GM11168 (cell line): ENCODE results near the gene NAA38.

Experiments used
- in situ Hi-C: fragments of 300-500 bp; cut with MboI; formaldehyde crosslinking; loops from one replicate; pipeline ENCODE4 v1.12.0; 2022; ENCODE audit warnings: low sequenced_read_pairs; ENCODE audit not compliant: unreplicated experiment

Gene NAA38

GRCh38 chr17:7854078-7854777 is 3.1 kb downstream of the NAA38 start:
- in situ Hi-C loops = no loop called here

DNA sequence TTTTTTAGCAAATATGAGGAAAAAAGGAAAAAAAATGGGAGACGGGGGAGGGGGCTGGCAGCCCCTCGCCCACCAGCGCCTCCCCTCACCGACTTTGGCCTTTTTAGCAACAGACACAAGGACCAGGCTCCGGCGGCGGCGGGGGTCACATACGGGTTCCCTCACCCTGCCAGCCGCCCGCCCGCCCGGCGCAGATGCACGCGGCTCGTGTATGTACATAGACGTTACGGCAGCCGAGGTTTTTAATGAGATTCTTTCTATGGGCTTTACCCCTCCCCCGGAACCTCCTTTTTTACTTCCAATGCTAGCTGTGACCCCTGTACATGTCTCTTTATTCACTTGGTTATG is 3.7 kb downstream of the NAA38 start:
- in situ Hi-C loops = no loop called here

GRCh38 chr17:7852919-7853690 is 4.3 kb downstream of the NAA38 start:
- in situ Hi-C loops = no loop called here

DNA sequence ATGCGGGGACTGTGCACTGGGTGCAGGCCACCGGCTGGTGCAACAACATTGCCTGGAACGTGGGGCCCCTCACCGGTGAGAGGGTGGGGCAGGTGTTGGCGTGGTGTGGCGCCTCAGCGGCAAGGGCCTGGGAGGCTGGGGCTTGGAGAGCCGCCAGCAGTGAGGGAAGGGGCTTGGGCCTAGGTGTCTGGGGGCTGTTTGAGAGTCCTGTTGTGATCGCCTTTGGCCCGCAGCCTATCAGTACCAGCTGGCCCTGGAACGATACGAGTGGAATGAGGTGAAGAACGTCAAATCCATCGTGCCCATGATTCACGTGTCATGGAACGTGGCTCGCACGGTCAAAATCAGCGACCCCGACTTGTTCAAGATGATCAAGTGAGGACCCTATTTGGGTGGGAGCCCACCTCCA is 5.1 kb downstream of the NAA38 start:
- in situ Hi-C loops = no loop called here

- in situ Hi-C loops = no loop called here
Measured at GRCh38 chr17:7851438-7852261, 5.7 kb downstream of the NAA38 start.

DNA sequence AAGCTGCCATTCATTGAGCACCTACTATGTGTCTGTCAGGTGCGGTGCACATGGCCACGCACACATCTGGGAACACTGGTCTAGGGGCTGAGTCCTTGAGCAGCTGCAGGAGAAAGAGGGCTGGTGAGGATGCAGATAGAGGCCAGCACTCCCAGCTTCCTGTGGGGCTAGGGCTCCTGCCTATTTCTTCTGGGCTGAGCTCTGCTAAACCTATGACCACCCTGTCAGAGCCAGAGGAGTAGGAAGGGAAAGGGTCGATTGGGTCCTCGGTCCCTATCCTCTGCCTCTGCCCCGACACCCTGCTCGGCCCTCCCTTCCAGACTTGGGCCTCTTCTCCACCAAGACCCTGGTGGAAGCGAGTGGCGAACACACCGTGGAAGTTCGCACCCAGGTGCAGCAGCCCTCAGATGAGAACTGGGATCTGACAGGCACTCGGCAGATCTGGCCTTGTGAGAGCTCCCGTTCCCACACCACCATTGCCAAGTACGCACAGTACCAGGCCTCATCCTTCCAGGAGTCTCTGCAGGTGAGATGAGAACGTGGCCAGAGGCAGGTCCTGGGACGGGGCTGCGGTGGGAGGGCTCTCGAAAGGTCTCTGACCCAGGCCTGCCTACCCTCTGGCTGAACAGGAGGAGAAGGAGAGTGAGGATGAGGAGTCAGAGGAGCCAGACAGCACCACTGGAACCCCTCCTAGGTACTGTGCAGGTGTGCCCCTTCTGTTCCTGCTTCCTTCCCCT is 6.5 kb downstream of the NAA38 start:
- in situ Hi-C loops = no loop called here

DNA sequence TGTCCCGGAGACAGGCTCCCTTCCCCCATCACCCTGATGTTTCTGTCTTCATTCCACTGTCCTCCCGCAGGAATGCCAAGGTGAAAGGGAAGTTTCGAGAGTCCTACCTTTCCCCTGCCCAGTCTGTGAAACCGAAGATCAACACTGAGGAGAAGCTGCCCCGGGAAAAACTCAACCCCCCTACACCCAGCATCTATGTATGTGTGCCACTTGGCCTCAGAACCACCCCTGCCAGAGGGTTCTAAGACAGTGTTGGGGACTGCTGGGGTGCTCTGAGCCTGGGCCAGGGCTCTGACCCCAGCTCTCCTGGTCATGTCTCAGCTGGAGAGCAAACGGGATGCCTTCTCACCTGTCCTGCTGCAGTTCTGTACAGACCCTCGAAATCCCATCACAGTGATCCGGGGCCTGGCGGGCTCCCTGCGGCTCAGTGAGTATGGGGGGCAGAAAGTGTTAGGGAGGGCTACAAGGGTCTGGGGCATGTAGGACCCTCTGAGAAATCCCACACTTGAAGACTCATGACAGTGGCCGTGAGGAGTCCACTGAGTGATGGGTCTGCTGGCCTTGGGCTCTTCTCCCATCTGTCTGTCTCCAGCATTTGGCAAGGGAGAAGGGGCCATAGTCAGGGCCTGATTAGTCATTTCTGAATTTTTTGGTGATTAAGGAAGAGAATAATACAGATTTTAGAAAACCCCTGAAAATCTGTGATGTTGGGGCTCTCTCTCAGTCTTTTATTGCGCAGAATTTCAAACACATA is 7.4 kb downstream of the NAA38 start:
- in situ Hi-C loops = no loop called here

GRCh38 chr17:7849130-7849750 is 8.1 kb downstream of the NAA38 start:
- in situ Hi-C loops = no loop called here

DNA sequence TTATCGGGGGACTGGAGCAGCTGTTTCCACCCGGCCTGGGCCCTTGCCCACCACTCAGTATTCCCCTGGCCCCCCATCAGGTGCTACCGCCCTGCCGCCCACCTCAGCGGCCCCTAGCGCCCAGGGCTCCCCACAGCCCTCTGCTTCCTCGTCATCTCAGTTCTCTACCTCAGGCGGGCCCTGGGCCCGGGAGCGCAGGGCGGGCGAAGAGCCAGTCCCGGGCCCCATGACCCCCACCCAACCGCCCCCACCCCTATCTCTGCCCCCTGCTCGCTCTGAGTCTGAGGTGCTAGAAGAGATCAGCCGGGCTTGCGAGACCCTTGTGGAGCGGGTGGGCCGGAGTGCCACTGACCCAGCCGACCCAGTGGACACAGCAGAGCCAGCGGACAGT is 8.6 kb downstream of the NAA38 start:
- in situ Hi-C loops = no loop called here

GRCh38 chr17:7848131-7848579 is 9.2 kb downstream of the NAA38 start:
- in situ Hi-C loops = no loop called here

- in situ Hi-C loops = no loop called here
Measured at GRCh38 chr17:7846765-7847661, 10.3 kb downstream of the NAA38 start.

DNA sequence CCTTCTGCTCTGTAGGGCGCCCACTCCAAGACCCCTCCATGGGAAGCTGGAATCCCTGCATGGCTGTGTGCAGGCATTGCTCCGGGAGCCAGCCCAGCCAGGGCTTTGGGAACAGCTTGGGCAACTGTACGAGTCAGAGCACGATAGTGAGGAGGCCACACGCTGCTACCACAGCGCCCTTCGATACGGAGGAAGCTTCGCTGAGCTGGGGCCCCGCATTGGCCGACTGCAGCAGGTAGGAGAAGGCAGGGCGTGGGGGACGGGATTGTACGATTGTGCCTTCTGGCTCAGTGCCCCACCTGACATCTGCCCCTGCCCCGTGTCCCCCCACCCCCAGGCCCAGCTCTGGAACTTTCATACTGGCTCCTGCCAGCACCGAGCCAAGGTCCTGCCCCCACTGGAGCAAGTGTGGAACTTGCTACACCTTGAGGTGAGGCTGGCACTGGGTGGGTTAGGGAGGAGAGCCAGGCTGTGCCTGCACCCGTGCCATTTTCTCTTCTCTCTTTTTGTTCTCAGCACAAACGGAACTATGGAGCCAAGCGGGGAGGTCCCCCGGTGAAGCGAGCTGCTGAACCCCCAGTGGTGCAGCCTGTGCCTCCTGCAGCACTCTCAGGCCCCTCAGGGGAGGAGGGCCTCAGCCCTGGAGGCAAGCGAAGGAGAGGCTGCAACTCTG is 11.2 kb downstream of the NAA38 start:
- in situ Hi-C loops = no loop called here

DNA sequence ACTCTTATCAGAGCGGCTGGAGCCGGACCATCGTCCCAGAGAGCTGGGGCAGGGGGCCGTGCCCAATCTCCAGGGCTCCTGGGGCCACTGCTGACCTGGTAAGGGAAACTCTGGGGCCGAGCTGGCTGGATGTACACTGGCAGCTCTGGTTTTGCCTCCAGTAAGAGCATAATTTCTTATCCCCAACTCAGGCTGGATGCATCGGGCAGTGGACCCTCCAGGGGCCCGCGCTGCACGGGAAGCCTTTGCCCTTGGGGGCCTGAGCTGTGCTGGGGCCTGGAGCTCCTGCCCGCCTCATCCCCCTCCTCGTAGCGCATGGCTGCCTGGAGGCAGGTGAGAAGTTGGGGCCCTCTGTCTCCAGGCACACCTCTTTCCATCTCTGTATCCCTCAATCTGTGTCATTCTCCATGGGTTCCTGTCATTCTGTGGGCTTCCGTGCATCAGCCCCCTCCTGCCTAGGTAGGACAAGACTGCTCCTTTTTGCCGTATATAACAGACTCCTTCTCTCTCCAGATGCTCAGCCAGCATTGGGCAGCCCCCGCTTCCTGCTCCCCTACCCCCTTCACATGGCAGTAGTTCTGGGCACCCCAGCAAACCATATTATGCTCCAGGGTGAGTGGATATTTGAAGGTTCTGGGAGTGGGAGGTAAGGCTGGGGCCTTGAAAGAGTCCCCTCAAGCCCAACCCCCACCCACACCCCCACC is 11.8 kb downstream of the NAA38 start:
- in situ Hi-C loops = no loop called here

- in situ Hi-C loops = no loop called here
Measured at GRCh38 chr17:7844292-7845154, 12.8 kb downstream of the NAA38 start.

- in situ Hi-C loops = no loop called here
Measured at GRCh38 chr17:7843536-7844291, 13.6 kb downstream of the NAA38 start.

- in situ Hi-C loops = no loop called here
Measured at GRCh38 chr17:7843257-7843535, 14.2 kb downstream of the NAA38 start.
